HG02981 (cell line): ENCODE data around the gene FADS6.

ENCODE experiments used
- ATAC-seq: cut with Tn5 transposase; IDR thresholded peaks from one replicate; pipeline ENCODE4 v1.9.1; 2021; ENCODE audit warnings: mild to moderate bottlenecking, moderate library complexity; ENCODE audit not compliant: unreplicated experiment

The FADS6 gene

DNA sequence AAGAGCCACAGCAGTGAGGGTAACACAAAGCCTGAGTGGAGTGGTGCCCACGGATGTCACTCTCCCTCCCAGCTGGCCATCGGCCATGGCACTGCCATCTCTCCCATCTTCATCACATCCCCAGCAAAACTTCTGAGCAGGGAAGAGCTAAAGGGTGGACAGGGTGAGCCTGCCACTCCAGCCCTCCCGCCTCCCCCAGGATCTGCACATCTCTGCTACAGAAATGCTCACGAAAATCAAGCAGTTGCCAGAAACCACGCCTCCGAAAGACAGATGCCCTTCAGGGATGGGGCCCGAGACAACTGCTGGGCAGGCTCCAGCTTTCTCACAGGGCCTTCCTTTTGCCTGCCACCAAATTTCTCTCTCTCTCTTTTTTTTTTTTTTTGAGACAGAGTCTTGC is 37.3 kb downstream of the FADS6 start:
- no peak for ATAC-seq

DNA sequence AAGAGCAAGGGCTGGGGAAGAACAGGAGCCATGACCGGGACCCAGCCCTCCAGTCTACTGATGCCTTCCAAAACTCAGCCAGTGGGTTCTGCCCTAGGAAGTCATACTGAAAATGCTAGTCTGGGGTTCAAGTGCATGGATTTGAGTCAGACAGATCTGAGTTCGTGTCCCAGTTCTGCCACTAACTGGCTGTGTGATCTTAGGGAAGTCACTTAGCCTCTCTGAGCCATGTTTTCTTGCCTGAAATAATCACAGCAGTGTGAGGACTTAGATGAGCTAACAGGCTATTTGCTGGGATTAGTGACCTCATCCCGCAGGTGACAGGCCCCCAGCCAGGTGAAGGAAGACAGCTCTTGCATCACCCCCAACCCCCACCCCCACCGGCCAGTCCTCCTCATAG is 38.1 kb downstream of the FADS6 start:
- no peak for ATAC-seq

DNA sequence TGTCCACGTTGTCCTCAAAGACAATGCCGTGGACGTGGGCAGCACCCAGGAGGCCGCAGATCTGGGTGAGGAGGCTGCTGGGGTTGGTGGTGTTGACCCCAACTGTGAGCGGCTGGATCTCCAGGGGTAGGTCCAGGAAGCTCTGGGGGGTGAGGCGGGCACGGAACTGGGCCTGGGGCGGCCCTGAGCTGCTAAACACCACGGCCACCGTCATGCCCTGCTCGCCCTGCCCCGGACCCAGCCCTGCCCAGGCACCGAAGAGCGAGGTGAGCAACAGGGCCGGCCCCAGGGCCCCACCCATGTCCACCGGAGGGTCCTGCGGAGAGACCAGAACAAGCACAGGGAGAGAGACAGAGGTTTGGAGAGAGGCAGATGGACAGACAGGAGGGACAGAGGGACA is 38.6 kb downstream of the FADS6 start:
- no peak for ATAC-seq

DNA sequence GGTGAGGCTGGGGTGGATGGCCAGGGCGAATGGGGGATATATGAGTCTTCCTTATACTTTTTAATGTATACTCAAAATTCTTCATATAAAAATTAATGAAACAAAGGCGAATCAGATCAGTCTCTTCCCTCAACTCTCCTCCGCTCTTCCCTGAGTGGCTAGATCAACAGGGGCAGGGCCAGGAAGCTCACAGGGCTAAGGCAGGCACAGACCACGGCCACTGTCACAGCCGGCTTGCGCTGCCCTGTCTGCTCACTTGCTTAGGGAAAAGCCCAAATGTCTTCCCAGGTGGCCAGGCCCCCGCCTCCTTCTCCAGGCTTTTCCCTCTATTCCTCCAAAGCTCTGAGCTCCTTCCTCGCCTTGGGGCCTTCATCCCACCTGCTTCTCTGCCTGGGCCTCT is 39.8 kb downstream of the FADS6 start:
- ATAC-seq, result no peak

DNA sequence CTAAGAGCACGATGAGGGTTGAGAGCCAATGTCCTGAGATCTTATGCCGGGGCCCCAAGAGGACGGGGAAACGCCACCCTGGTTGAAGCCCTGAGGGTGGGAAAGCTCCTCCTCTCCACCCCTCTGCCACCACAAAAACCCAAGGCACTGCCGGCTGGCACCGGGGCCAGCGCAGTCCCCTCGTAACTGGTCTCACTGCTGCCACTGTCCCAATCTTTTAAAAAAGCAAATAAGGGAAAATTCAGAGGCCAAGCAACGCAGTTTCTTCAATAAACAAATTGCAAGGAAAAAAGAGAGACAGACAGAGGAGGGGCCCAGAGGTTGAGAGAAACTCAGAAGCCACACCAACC is 40.4 kb downstream of the FADS6 start:
- no peak for ATAC-seq

- no peak for ATAC-seq
Measured at GRCh38 chr17:74852237-74853047, 41.0 kb downstream of the FADS6 start.

- ATAC-seq, result no peak
Measured at GRCh38 chr17:74851612-74852236, 41.7 kb downstream of the FADS6 start.

DNA sequence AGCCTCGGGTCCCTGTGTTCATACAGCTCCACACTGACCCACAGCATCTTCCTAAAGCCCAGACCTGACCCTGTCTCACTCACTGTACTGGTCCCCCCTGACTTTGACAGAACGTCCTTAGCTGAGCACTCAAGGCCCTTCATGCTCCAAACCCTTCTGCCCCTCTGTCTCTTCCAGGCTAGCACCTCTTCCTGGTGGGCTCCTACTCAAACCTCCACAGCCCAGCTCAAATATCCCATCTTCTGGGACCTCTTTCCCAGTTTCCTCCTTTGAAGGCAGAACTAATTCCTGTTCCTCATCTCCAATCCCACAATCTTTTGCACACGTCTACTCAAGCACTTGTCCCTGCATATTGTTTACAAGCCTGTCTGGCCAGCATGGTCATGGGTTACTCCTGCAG is 42.5 kb downstream of the FADS6 start:
- no peak for ATAC-seq

DNA sequence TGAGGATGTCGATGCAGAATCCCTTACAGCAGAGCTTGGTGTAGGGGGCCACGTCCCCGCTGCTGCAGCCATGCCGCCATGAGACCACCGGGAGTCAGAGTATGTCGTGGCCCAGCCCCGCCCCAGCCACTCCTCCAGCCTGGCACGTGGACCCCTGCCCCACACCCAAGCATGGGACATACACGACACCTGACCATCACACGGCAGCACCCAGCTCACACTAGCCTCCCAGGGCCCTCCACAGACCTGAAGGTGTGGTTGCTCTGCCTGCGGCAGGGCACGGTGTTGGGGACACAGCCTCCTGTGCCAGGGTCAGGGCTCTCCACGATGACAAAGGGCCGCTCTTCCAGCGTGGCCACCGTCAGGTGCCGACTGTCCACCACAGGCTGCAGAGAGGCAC is 43.1 kb downstream of the FADS6 start:
- ATAC-seq, result no peak

DNA sequence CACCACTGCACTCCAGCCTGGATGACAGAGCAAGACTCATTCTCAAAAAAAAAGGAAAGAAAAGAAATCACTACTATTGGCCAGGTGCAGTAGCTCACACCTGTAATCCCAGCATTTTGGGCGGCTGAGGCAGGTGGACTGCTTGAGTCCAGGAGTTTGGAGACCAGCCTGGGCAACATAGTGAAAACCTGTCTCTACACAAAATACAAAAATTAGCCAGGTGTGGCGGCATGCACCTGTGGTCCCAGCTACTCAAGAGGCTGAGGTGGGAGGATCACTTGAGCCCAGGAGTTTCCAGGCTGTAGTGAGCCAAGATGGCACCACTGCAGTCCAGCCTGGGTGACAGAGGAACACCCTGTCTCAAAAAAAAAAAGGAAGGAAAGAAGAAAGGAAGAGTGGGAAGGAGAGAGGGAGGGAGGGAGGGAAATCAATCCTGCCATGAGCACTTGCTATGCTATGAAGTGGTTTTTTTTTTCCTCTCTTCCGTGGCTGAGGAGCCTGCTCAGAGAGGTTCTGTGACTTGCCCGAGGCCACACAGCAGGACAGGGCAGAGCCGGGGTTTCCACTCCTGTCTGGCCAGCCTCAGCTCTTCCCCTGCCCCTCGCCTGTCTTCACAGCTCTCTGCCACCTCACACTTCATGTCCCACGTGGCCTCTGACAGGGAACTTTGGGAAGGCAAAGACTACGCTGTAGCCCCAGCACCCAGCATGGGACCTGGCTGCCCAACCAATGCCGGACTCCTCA is 44.6 kb downstream of the FADS6 start:
- ATAC-seq, result no peak

GRCh38 chr17:74846621-74847020 is 46.8 kb downstream of the FADS6 start:
- ATAC-seq, result no peak

DNA sequence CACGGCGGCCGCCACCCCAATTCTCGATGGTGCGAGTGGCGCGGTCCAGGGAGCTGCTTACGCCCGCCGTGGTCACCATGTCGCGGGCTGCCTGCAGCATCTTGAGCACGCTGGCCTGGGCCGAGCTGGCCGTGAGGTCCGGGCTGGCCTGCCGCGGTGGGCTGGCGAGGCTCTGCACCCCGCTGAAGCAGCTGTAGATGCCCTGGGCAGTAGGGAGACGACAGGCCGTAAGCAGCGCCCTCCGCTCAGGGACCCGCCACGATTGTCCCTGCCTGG is 50.1 kb downstream of the FADS6 start:
- no peak for ATAC-seq

GRCh38 chr17:74842599-74843351 is 50.7 kb downstream of the FADS6 start:
- ATAC-seq, result no peak

- no peak for ATAC-seq
Measured at GRCh38 chr17:74842146-74842598, 51.3 kb downstream of the FADS6 start.

GRCh38 chr17:74840989-74841666 is 52.3 kb downstream of the FADS6 start:
- no peak for ATAC-seq

- ATAC-seq, result no peak
Measured at GRCh38 chr17:74839990-74840852, 53.2 kb downstream of the FADS6 start.

DNA sequence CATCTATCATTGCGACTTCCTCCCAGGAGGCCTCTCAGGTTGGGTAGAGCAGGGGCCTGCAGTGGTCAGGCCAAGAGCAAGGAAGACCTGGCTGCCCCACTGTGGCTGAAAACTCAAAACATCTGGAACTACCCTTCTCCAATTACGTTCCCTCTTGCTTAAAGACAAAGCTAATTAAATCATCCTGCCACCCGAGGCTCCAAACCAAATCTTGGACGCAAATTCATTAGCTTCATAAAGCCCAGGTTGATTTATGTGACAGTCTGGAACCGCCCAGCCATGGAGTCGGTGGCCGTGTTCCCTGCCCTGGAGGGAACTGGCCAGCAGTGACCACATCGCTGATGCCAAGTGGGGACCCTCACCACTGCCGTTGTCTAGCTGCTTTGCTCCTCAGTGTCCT is 55.2 kb downstream of the FADS6 start:
- ATAC-seq, result no peak

DNA sequence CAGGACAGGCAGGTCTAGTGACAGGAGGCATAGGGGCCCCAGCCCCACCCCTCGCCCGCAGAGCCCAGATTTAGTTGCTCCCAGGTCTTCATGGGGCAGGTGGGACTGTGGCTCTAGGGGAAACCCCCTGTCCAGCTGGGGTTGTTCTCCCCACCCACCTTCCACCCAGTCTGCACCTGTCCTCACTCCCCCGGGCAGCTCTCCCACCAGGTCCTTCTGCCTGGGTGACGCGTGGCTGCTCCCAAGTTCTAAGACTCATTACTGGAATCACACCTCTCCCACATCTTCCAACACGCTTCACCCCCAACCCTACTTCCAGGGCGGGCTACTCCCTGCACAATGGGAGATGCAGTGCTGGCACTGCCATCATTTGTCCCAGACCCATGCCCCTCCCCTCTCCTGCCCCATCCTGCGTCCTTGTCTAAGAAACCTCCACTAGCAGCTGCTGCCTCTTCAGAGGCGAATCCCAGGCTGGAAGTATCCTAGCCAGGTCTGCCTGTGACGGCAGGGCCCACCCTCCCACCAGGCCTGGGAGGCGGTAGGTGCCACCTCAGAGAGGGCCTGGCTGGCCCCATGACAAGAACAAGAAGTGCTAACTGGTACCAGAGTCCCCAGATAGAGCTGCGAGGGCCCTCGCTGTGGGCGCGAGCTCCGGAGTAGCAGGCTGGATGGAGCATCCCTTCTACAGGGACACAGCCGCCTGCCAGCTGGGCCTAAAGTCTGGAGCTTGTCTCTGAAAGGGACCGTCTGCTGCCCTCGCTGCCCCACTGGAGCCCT is 56.6 kb downstream of the FADS6 start:
- ATAC-seq, result no peak

GRCh38 chr17:74836191-74836590 is 57.2 kb downstream of the FADS6 start:
- ATAC-seq, result no peak
